ENCODE results near the gene WHAMM. TPM values are rescaled to one million over a fixed set of nuclear protein-coding genes. Genes with fewer than 3 reads are reported as not detected.

The WHAMM gene
- total RNA-seq, 2 donors from 2014 or later: 11.9 to 13.1 TPM

DNA sequence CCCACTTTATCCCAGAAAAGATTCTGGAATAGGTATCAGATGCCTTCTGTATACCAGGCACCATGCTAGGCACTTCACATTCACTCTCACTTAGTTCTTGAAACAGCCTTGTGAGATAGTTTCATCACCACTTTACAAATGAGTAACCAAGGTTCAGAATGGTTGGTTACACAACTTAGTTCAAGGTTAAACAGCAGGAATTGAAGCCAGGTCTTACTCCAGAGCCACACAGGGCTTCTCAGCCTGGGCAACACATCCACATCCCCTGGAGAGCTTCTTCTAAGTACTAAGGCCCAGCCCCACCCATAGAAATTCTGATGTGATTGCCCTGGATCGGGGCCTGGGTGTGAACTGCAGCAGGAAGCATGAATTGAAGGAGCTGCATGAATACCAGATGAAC lies 18.6 kb downstream of the WHAMM start:
- Histone ChIP-seq H3K4me1 (no peaks in the 10 kb centered on the region), H3K4me3 (no peak overlapping the region), H3K9me3 (no peaks in the 10 kb centered on the region), H3K27me3 (no peaks in the 10 kb centered on the region), H3K36me3 (peaks cover 14% of the 10 kb centered on the region), H3K9ac (ENCODE audit: low read depth in 2 of 2, low read length in 2 of 2) (no peak overlapping the region), H3K27ac (no peak overlapping the region)
- no peak for DNase-seq
- intact Hi-C loops (cut with DNase I): no loop called here
- TF ChIP-seq CTCF (IDR thresholded peaks at IDR 0.05): no peak

DNA sequence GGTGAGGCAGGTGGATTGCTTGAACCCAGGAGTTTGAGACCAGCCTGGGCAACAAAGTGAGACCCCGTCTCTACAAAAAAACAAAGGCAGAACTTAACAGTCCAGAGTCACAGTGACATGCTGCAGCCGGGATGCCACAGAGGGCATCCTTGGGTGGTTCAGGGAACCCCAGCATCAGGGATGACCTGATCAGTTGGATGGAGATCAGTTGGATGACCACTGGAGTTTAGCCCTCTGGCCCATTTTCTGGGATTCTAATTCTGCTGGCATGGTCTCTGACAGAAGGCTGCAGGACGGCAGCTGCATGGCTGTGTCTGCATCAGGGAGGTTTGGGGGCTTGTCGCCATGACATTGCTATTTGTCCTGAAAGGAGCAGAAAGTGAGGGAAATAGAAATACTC lies 19.8 kb downstream of the WHAMM start:
- no peak overlapping the region for H3K9ac ChIP-seq (ENCODE audit: low read depth in 2 of 2, low read length in 2 of 2)
- H3K9me3 ChIP-seq: no peaks in the 10 kb centered on the region
- DNase-seq: no peak
- TF ChIP-seq CTCF (IDR thresholded peaks at IDR 0.05): no peak
- H3K27me3 ChIP-seq: no peaks in the 10 kb centered on the region
- no peaks in the 10 kb centered on the region for H3K4me1 ChIP-seq
- no peak overlapping the region for H3K4me3 ChIP-seq
- H3K27ac ChIP-seq: no peak overlapping the region
- intact Hi-C loops (cut with DNase I): no loop called here
- peaks cover 10% of the 10 kb centered on the region for H3K36me3 ChIP-seq

GRCh38 chr15:82830427-82831173 lies 21.2 kb downstream of the WHAMM start:
- no peaks in the 10 kb centered on the region for H3K4me1 ChIP-seq
- H3K4me3 ChIP-seq: no peak overlapping the region
- intact Hi-C loops (cut with DNase I): no loop called here
- no peaks in the 10 kb centered on the region for H3K9me3 ChIP-seq
- no peak for DNase-seq
- no peak overlapping the region for H3K27ac ChIP-seq
- H3K9ac ChIP-seq (ENCODE audit: low read depth in 2 of 2, low read length in 2 of 2): no peak overlapping the region
- no peaks in the 10 kb centered on the region for H3K27me3 ChIP-seq
- H3K36me3 ChIP-seq: peaks cover 13% of the 10 kb centered on the region
- TF ChIP-seq CTCF (IDR thresholded peaks at IDR 0.05): no peak

- DNase-seq: no peak
- Histone ChIP-seq H3K9ac (ENCODE audit: low read depth in 2 of 2, low read length in 2 of 2) (no peak overlapping the region), H3K27me3 (no peaks in the 10 kb centered on the region), H3K4me1 (no peaks in the 10 kb centered on the region), H3K9me3 (no peaks in the 10 kb centered on the region), H3K4me3 (no peak overlapping the region), H3K27ac (no peak overlapping the region), H3K36me3 (peaks cover 24% of the 10 kb centered on the region)
- TF ChIP-seq CTCF (IDR thresholded peaks at IDR 0.05): no peak
- intact Hi-C loops (cut with DNase I): no loop called here
These were observed 22.6 kb downstream of the WHAMM start for GRCh38 chr15:82831894-82832600.

- DNase-seq: no peak
- H3K27ac ChIP-seq: no peak overlapping the region
These were observed 23.4 kb downstream of the WHAMM start for GRCh38 chr15:82832601-82833361.

More at GRCh38 chr15:82832601-82833361, 23.4 kb downstream of the WHAMM start:
- TF ChIP-seq CTCF (IDR thresholded peaks at IDR 0.05): no peak
- H3K4me3 ChIP-seq: no peak overlapping the region
- H3K36me3 ChIP-seq: peaks cover 24% of the 10 kb centered on the region
- H3K9ac ChIP-seq (ENCODE audit: low read depth in 2 of 2, low read length in 2 of 2): no peak overlapping the region
- no peaks in the 10 kb centered on the region for H3K4me1 ChIP-seq
- no peaks in the 10 kb centered on the region for H3K27me3 ChIP-seq
- H3K9me3 ChIP-seq: no peaks in the 10 kb centered on the region
- intact Hi-C loops (cut with DNase I): no loop called here
